Neural progenitor cell (in vitro differentiated cells): ENCODE results near the gene CHDH.

Experiments used
- CTCF ChIP-seq: fragments of 200-600 bp; sonication (generic); IDR thresholded peaks from 2 replicates; pipeline ENCODE4 v1.5.1; 2017; ENCODE audit warnings: antibody characterized with exemption, mild to moderate bottlenecking
- EZH2 ChIP-seq: fragments of 200-600 bp; sonication (generic); IDR thresholded peaks from 2 replicates; pipeline ENCODE4 v1.6.1; 2017; ENCODE audit warnings: antibody characterized with exemption, mild to moderate bottlenecking, moderate library complexity
- EZH2phosphoT487 ChIP-seq: fragments of 200-600 bp; sonication (generic); IDR thresholded peaks from 2 replicates; pipeline ENCODE4 v1.6.1; 2017; ENCODE audit warnings: antibody characterized with exemption

GRCh38 chr3:53815651-53816050 lies 30.6 kb downstream of the CHDH start:
- no peak for TF ChIP-seq CTCF
- TF ChIP-seq EZH2: no peak
- no peak for TF ChIP-seq EZH2phosphoT487
